ENCODE data around the gene TTF1.
A peak's percentile ranks its signal among the peaks of the same experiment; 100 is the strongest.

TTF1 gene

GRCh38 chr9:132406554-132407122, at the start of gene TTF1:
Gene TTF1 (minus strand): TSS chr9:132406840. CDS start chr9:132402821, 4,019 bp downstream.
- Histone ChIP-seq H3K9ac (ENCODE audit: low read length) (no peak within 1 kb of the TSS), H3K27me3 (ENCODE audit: control insufficient read depth in 1 of 2, insufficient read depth in 2 of 2, low read length in 2 of 2) (peaks cover 22 to 24% of the 10 kb centered on the region in 2 donors), H3K27ac (ENCODE audit: low read depth, low read length) (no peak within 1 kb of the TSS), H3K4me1 (ENCODE audit: insufficient read depth, low read length) (peaks cover 16% of the 10 kb centered on the region), H3K4me3 (ENCODE audit: low read depth in 1 of 2, low read length in 2 of 2) (peak within 1 kb of the TSS; percentile 35 to 48), H3K9me3 (ENCODE audit: low read length) (no peaks in the 10 kb centered on the region), H3K36me3 (ENCODE audit: insufficient read depth, low read length) (peaks cover 14% of the 10 kb centered on the region)

DNA sequence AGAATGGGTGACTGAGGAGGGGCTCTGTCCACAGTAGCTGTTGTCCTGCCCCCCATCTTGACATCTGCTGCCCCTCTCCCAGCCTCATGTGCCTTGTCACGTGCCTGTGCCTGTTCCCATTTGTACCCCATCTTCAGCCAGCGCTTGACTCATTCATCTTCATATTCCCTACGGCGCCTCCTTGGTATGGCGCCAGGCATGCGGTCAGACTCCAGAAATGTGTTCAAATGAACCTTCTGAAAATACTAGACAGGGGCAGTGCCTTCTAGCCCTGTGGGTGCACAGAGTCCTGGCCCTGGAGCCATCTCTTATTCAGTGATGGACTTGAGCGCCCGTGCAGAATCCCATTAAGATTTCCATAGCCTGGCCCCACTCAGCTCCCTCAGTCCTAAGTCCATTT, 49.6 kb upstream of the TTF1 start:
- Histone ChIP-seq H3K4me3 (ENCODE audit: low read depth in 1 of 2, low read length in 2 of 2) (no peak overlapping the region), H3K4me1 (ENCODE audit: insufficient read depth, low read length) (no peaks in the 10 kb centered on the region), H3K9ac (ENCODE audit: low read length) (no peak overlapping the region), H3K27ac (ENCODE audit: low read depth, low read length) (no peak overlapping the region), H3K36me3 (ENCODE audit: insufficient read depth, low read length) (no peaks in the 10 kb centered on the region), H3K9me3 (ENCODE audit: low read length) (no peaks in the 10 kb centered on the region), H3K27me3 (ENCODE audit: control insufficient read depth in 1 of 2, insufficient read depth in 2 of 2, low read length in 2 of 2) (peaks cover 4 to 12% of the 10 kb centered on the region in 2 donors)

DNA sequence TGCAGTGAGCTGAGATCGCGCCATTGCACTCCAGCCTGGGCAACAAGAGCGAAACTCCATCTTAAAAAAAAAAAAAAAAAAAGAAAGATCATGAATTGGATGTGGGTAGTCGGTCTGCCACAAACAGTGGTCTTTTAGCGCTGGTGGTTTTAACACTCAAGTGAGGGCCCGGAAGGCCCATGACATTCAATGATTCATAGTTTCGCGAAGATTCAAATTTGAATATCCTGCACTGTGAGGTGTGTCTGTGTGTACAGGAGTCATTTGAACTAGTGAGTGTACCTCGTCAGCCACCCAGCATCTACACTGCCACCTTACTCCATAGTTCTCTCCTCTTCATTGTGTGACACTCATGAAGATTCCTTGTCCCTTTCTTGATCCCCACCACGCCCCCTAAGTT, 44.6 kb upstream of the TTF1 start:
- H3K27me3 ChIP-seq (ENCODE audit: control insufficient read depth in 1 of 2, insufficient read depth in 2 of 2, low read length in 2 of 2) = no peaks in the 10 kb centered on the region
- H3K9ac ChIP-seq (ENCODE audit: low read length) = no peak overlapping the region
- H3K9me3 ChIP-seq (ENCODE audit: low read length) = no peaks in the 10 kb centered on the region
- no peak overlapping the region for H3K4me3 ChIP-seq (ENCODE audit: low read depth in 1 of 2, low read length in 2 of 2)
- no peak overlapping the region for H3K27ac ChIP-seq (ENCODE audit: low read depth, low read length)
- no peaks in the 10 kb centered on the region for H3K4me1 ChIP-seq (ENCODE audit: insufficient read depth, low read length)
- no peaks in the 10 kb centered on the region for H3K36me3 ChIP-seq (ENCODE audit: insufficient read depth, low read length)

- H3K9me3 ChIP-seq (ENCODE audit: low read length) = no peaks in the 10 kb centered on the region
- no peak overlapping the region for H3K27ac ChIP-seq (ENCODE audit: low read depth, low read length)
- H3K9ac ChIP-seq (ENCODE audit: low read length) = no peak overlapping the region
- peaks cover 0 to 5% of the 10 kb centered on the region in 2 donors for H3K27me3 ChIP-seq (ENCODE audit: control insufficient read depth in 1 of 2, insufficient read depth in 2 of 2, low read length in 2 of 2)
- H3K4me3 ChIP-seq (ENCODE audit: low read depth in 1 of 2, low read length in 2 of 2) = no peak overlapping the region
- H3K36me3 ChIP-seq (ENCODE audit: insufficient read depth, low read length) = no peaks in the 10 kb centered on the region
- no peaks in the 10 kb centered on the region for H3K4me1 ChIP-seq (ENCODE audit: insufficient read depth, low read length)
Measured at GRCh38 chr9:132447902-132448301, 41.3 kb upstream of the TTF1 start.

GRCh38 chr9:132447346-132447745, 40.7 kb upstream of the TTF1 start:
- no peak overlapping the region for H3K9ac ChIP-seq (ENCODE audit: low read length)
- no peaks in the 10 kb centered on the region for H3K9me3 ChIP-seq (ENCODE audit: low read length)
- no peak overlapping the region for H3K4me3 ChIP-seq (ENCODE audit: low read depth in 1 of 2, low read length in 2 of 2)
- peaks cover 0 to 5% of the 10 kb centered on the region in 2 donors for H3K27me3 ChIP-seq (ENCODE audit: control insufficient read depth in 1 of 2, insufficient read depth in 2 of 2, low read length in 2 of 2)
- H3K36me3 ChIP-seq (ENCODE audit: insufficient read depth, low read length) = no peaks in the 10 kb centered on the region
- no peak overlapping the region for H3K27ac ChIP-seq (ENCODE audit: low read depth, low read length)
- H3K4me1 ChIP-seq (ENCODE audit: insufficient read depth, low read length) = no peaks in the 10 kb centered on the region

DNA sequence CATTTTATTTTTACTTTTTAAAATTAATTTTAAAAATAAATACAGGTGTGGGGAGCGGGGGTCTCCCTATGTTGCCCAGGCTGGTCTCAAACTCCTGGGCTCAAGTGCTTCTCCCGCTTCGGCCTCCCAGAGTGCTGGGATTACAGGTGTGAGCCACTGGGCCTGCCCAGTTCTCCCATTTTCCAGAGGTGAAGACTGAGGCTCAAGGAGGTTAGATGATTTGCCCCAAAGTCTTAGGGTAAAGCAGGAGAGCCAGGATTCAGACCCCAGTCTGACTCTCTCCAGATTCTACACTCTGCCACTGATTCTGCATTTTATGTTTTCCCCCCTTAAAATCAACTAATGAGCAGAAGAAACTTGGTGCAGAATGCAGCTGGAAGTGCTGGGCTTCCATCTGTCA, 40.2 kb upstream of the TTF1 start:
- no peak overlapping the region for H3K9ac ChIP-seq (ENCODE audit: low read length)
- no peak overlapping the region for H3K4me3 ChIP-seq (ENCODE audit: low read depth in 1 of 2, low read length in 2 of 2)
- no peaks in the 10 kb centered on the region for H3K36me3 ChIP-seq (ENCODE audit: insufficient read depth, low read length)
- H3K27ac ChIP-seq (ENCODE audit: low read depth, low read length) = no peak overlapping the region
- H3K27me3 ChIP-seq (ENCODE audit: control insufficient read depth in 1 of 2, insufficient read depth in 2 of 2, low read length in 2 of 2) = peaks cover 0 to 5% of the 10 kb centered on the region in 2 donors
- no peaks in the 10 kb centered on the region for H3K9me3 ChIP-seq (ENCODE audit: low read length)
- H3K4me1 ChIP-seq (ENCODE audit: insufficient read depth, low read length) = no peaks in the 10 kb centered on the region

- Histone ChIP-seq H3K9ac (ENCODE audit: low read length) (no peak overlapping the region), H3K4me3 (ENCODE audit: low read depth in 1 of 2, low read length in 2 of 2) (no peak overlapping the region), H3K27me3 (ENCODE audit: control insufficient read depth in 1 of 2, insufficient read depth in 2 of 2, low read length in 2 of 2) (peaks cover 0 to 14% of the 10 kb centered on the region in 2 donors), H3K27ac (ENCODE audit: low read depth, low read length) (no peak overlapping the region), H3K36me3 (ENCODE audit: insufficient read depth, low read length) (no peaks in the 10 kb centered on the region), H3K9me3 (ENCODE audit: low read length) (no peaks in the 10 kb centered on the region), H3K4me1 (ENCODE audit: insufficient read depth, low read length) (no peaks in the 10 kb centered on the region)
Measured at GRCh38 chr9:132443951-132444607, 37.4 kb upstream of the TTF1 start.

DNA sequence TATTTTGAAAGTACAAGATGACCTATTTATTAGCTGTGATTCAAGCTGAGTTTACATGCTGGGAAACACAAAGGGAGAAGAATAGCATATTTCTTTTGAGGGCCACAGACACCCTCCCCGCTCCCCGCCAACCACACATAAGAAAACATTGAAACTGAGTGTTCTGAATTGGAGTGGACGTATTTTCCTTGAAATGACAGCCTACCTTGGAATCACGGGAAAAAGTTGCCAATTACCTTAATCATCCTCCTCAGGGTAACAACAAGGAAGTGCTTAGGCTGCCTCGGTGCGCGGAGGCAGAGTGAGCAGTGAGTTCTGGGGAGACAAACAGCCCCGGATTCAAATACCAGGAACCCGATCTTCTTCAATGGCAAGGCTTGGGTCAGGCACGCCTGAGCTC, 34.8 kb upstream of the TTF1 start:
- H3K9ac ChIP-seq (ENCODE audit: low read length) = no peak overlapping the region
- no peaks in the 10 kb centered on the region for H3K36me3 ChIP-seq (ENCODE audit: insufficient read depth, low read length)
- H3K27me3 ChIP-seq (ENCODE audit: control insufficient read depth in 1 of 2, insufficient read depth in 2 of 2, low read length in 2 of 2) = peaks cover 0 to 14% of the 10 kb centered on the region in 2 donors
- no peak overlapping the region for H3K27ac ChIP-seq (ENCODE audit: low read depth, low read length)
- H3K4me3 ChIP-seq (ENCODE audit: low read depth in 1 of 2, low read length in 2 of 2) = no peak overlapping the region
- no peaks in the 10 kb centered on the region for H3K4me1 ChIP-seq (ENCODE audit: insufficient read depth, low read length)
- H3K9me3 ChIP-seq (ENCODE audit: low read length) = no peaks in the 10 kb centered on the region

- H3K9ac ChIP-seq (ENCODE audit: low read length) = no peak overlapping the region
- no peaks in the 10 kb centered on the region for H3K36me3 ChIP-seq (ENCODE audit: insufficient read depth, low read length)
- no peak overlapping the region for H3K27ac ChIP-seq (ENCODE audit: low read depth, low read length)
- H3K27me3 ChIP-seq (ENCODE audit: control insufficient read depth in 1 of 2, insufficient read depth in 2 of 2, low read length in 2 of 2) = peaks cover 0 to 14% of the 10 kb centered on the region in 2 donors
- no peak overlapping the region for H3K4me3 ChIP-seq (ENCODE audit: low read depth in 1 of 2, low read length in 2 of 2)
- H3K9me3 ChIP-seq (ENCODE audit: low read length) = no peaks in the 10 kb centered on the region
- H3K4me1 ChIP-seq (ENCODE audit: insufficient read depth, low read length) = no peaks in the 10 kb centered on the region
Measured at GRCh38 chr9:132440735-132441134, 34.1 kb upstream of the TTF1 start.

GRCh38 chr9:132439153-132439552, 32.5 kb upstream of the TTF1 start:
- Histone ChIP-seq H3K9me3 (ENCODE audit: low read length) (no peaks in the 10 kb centered on the region), H3K36me3 (ENCODE audit: insufficient read depth, low read length) (no peaks in the 10 kb centered on the region), H3K27ac (ENCODE audit: low read depth, low read length) (no peak overlapping the region), H3K27me3 (ENCODE audit: control insufficient read depth in 1 of 2, insufficient read depth in 2 of 2, low read length in 2 of 2) (peaks cover 0 to 12% of the 10 kb centered on the region in 2 donors), H3K4me1 (ENCODE audit: insufficient read depth, low read length) (no peaks in the 10 kb centered on the region), H3K9ac (ENCODE audit: low read length) (no peak overlapping the region), H3K4me3 (ENCODE audit: low read depth in 1 of 2, low read length in 2 of 2) (no peak overlapping the region)

- no peaks in the 10 kb centered on the region for H3K9me3 ChIP-seq (ENCODE audit: low read length)
- H3K36me3 ChIP-seq (ENCODE audit: insufficient read depth, low read length) = no peaks in the 10 kb centered on the region
- H3K27ac ChIP-seq (ENCODE audit: low read depth, low read length) = no peak overlapping the region
- no peaks in the 10 kb centered on the region for H3K4me1 ChIP-seq (ENCODE audit: insufficient read depth, low read length)
- no peak overlapping the region for H3K9ac ChIP-seq (ENCODE audit: low read length)
- H3K27me3 ChIP-seq (ENCODE audit: control insufficient read depth in 1 of 2, insufficient read depth in 2 of 2, low read length in 2 of 2) = no peaks in the 10 kb centered on the region
- H3K4me3 ChIP-seq (ENCODE audit: low read depth in 1 of 2, low read length in 2 of 2) = no peak overlapping the region
Measured at GRCh38 chr9:132434881-132435280, 28.2 kb upstream of the TTF1 start.

GRCh38 chr9:132430998-132431397, 24.4 kb upstream of the TTF1 start:
- Histone ChIP-seq H3K9me3 (ENCODE audit: low read length) (no peaks in the 10 kb centered on the region), H3K4me1 (ENCODE audit: insufficient read depth, low read length) (no peaks in the 10 kb centered on the region), H3K36me3 (ENCODE audit: insufficient read depth, low read length) (no peaks in the 10 kb centered on the region), H3K9ac (ENCODE audit: low read length) (no peak overlapping the region), H3K27me3 (ENCODE audit: control insufficient read depth in 1 of 2, insufficient read depth in 2 of 2, low read length in 2 of 2) (peaks cover 0 to 1% of the 10 kb centered on the region in 2 donors), H3K27ac (ENCODE audit: low read depth, low read length) (no peak overlapping the region), H3K4me3 (ENCODE audit: low read depth in 1 of 2, low read length in 2 of 2) (no peak overlapping the region)

All from muscle layer of colon (tissue), 2 donors.